Measurements from ENCODE around the gene TLR9.

The TLR9 gene

DNA sequence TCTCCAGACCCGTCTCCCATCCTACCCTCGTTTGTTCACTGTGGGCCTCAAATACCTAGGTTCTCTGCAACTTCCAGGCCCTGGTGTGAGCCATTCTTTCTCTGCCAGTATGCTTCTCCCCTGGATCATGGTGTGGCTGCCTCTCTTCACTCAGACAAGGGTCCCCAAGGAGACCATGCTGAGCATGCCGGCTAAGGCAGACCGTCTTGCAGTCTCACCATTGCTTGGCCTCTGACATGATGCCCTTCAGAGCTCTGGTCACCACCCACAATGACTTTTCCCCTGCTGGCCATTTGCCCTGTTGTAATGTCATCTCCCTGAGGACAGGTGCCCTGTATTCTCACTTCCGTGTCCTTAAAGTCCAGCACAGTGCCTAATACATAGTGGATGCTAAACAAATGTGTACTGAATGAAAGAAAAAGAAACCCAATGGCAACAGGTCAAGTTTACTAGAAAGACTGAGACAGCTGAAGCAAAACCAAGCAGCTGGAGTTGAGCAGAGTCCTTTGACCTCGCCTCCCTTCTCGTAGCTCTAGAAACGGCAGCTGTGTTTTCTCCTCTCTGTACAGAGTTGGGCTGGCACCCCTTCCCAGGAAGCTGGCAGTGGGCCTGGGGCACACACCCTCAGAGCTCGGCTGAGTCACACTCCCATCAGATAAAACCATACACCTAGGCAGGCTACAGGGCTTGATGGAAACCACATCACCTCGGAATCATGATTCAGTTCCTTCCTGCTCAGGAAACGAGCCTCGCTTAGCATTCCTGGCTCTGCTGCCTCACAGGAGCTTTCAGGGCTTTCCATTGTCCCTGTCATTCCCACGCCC, 8.6 kb downstream of the TLR9 start:
- no peak for DNase-seq

GRCh38 chr3:52215351-52215750, 10.1 kb downstream of the TLR9 start:
- DNase-seq (no peak), ATAC-seq (no peak)

More for the DNA sequence above, 8.6 kb downstream of the TLR9 start:
- ATAC-seq, result peak; percentile 57

- ATAC-seq (no peak), DNase-seq (no peak)
Measured at GRCh38 chr3:52213901-52214300, 11.5 kb downstream of the TLR9 start.

- DNase-seq (no peak), ATAC-seq (no peak)
Measured at GRCh38 chr3:52213005-52213404, 12.4 kb downstream of the TLR9 start.

GRCh38 chr3:52211268-52211891, 14.1 kb downstream of the TLR9 start:
- no peak for DNase-seq
- ATAC-seq, result no peak

GRCh38 chr3:52210550-52211046, 14.8 kb downstream of the TLR9 start:
- no peak for DNase-seq
- no peak for ATAC-seq

DNA sequence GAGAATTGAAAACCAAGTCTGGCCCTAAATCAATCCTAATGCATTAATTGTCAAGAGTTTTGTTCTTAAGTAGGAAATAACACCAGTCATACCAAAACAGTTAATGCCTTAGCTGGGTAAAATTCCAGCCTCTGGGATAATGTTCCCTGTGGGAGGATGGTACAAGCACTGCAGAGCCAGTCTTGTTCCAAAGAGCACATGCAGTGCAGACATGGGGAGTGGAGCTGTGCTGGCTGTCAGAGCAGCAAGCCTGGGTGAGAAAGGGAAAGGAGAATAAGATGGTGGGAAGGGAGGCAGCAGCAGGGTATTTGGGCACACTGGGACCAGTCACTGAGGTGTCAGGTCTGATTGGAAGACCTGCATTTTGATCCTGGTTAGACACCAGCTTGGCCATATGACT, 15.4 kb downstream of the TLR9 start:
- DNase-seq (no peak), ATAC-seq (no peak)

- DNase-seq, result no peak
- no peak for ATAC-seq
Measured at GRCh38 chr3:52208556-52208955, 16.9 kb downstream of the TLR9 start.

DNA sequence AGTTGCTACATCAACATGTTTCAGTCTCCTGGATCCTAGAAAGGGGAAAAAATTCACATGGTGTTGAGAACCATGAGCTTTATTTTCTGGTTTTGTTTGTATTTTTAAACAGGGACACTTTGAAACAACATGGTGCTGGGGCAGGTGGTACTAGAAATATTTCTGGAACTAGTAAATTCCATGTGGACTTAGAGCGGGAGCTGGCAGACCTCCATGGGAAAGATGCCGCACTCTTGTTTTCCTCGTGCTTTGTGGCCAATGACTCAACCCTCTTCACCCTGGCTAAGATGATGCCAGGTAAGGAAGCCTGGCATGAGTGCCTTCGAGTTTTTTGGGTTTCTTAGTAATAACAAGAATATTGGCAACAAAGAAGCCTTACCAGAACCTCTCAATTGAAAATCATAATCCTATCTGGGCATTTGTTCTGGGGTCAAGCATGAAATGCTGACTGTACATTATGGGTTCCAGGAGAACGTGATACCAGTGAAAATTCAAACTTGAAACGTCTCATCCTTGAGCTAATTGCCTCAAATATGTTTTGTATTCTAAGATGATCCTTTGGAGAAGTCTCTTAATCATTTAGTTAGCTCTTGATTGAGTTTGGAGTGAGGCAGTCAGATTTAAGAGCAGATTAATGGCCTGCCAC, 19.6 kb downstream of the TLR9 start:
- ATAC-seq, result no peak

DNA sequence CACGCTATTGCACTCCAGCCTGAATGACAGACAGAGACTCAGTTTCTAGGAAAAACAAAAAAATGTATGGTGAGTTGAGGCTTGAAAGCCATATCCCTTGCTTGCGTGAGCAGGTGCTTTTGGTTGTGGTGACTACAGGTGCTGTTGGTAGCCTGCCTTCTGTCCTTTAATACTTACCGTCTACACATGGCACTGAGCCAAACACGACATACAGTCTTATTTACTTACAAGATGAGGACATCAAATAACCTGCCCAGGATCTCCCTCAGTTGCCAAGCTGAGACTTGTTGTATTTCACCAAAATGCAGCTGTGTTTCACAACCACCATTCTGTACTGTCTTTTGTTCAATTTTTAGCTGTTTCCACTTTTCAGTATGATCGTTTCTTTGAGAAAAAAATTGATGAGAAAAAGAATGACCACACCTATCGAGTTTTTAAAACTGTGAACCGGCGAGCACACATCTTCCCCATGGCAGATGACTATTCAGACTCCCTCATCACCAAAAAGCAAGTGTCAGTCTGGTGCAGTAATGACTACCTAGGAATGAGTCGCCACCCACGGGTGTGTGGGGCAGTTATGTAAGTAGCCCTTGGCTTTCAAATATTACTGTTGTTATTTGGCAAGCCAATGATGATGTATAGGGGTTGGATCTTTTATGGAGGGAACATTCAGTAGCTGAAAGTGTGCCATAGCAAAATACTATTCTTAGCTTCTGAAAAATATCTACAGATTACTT, 20.9 kb downstream of the TLR9 start:
- ATAC-seq (peak; percentile 55), DNase-seq (no peak)

More for the DNA sequence above, 19.6 kb downstream of the TLR9 start:
- no peak for DNase-seq

GRCh38 chr3:52203701-52204100, 21.7 kb downstream of the TLR9 start:
- DNase-seq (no peak), ATAC-seq (no peak)

DNA sequence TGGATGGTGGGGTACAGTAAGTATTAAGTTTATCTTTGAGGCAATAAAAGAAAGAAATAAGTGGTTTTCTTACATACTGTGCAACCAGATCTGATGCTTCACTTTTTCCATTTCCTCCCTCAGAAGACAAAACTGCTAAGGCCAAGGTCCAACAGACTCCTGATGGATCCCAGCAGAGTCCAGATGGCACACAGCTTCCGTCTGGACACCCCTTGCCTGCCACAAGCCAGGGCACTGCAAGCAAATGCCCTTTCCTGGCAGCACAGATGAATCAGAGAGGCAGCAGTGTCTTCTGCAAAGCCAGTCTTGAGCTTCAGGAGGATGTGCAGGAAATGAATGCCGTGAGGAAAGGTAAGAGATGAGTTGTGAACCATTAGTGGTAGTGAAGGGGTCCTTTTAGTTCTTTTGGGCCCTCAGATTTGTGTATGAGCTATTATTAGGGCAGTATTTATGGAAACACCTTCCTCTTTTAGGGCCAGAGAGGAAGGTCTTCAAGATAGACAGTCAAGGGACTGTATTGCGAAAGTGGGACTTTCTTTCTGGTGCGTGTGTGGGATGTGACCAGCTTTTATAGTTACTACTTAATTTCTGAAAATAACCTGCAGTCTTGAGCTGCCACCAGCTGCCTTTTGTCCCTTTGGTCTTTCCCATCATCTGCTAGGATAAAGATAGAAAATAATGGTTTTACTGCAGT, 22.9 kb downstream of the TLR9 start:
- DNase-seq, result no peak
- ATAC-seq, result no peak

DNA sequence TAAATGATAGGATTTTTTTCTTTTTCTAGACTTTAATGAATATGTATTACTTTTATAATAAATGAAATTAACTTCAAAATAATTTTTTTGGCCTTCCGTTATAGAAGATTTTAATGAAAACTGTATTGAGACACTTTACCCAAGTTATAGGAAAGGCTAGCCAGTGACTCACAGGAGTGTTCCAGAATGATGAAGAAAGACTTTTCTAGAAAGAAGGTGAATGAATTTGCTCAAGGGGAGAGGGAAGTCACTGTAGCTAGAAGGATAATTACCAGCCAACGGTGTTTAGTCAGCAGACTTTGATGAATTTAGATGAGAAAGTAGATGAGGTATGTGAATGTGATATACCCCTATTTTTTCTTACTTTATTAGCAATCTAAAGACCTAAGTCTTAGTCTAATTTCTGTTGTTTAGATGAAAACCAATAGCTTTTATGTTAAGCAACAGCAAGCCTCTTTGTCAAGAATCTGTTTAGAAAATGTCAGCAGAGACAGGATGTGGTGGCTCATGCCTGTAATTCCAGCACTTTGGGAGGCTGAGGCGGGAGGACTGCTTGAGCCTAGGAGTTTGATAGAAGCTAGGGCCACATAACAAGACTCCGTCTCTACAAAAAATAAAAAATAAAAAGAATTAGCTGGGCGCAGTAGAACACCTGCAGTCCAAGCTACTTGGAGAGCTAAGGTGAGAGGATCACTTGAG, 24.3 kb downstream of the TLR9 start:
- ATAC-seq (no peak), DNase-seq (no peak)

DNA sequence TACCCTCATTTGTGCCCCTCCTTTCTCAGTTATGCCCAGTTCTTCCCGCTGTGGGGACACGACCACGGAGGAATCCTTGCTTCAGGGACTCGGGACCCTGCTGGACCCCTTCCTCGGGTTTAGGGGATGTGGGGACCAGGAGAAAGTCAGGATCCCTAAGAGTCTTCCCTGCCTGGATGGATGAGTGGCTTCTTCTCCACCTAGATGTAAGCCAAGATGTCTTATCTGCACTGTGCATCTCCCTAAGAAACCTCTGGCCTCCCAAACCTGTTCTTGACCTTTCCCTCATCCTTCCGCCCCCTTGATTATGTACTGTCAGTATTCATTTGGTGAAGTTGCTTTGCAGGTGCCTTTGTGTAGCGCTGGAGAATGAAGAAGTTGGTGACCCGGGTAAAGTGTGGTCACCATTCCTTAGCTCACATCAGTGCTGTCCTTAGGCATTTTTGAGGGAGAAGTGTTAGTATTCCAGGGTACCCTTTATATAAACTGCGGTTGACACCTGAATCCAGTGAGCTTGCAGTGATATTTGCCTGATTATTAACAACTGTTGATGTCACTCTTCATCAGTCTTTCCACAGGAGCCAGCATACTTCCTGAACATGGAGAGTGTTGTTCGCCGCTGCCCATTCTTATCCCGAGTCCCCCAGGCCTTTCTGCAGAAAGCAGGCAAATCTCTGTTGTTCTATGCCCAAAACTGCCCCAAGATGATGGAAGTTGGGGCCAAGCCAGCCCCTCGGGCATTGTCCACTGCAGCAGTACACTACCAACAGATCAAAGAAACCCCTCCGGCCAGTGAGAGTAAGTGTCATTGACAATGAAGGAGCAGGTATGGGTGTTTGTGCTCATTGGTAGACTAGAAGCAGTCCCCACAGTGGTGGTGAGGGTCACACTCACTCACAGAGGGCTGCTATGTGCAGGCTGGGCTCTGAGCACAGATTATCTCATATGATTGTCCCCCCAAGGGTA, 26.5 kb downstream of the TLR9 start:
- no peak for DNase-seq
- no peak for ATAC-seq

DNA sequence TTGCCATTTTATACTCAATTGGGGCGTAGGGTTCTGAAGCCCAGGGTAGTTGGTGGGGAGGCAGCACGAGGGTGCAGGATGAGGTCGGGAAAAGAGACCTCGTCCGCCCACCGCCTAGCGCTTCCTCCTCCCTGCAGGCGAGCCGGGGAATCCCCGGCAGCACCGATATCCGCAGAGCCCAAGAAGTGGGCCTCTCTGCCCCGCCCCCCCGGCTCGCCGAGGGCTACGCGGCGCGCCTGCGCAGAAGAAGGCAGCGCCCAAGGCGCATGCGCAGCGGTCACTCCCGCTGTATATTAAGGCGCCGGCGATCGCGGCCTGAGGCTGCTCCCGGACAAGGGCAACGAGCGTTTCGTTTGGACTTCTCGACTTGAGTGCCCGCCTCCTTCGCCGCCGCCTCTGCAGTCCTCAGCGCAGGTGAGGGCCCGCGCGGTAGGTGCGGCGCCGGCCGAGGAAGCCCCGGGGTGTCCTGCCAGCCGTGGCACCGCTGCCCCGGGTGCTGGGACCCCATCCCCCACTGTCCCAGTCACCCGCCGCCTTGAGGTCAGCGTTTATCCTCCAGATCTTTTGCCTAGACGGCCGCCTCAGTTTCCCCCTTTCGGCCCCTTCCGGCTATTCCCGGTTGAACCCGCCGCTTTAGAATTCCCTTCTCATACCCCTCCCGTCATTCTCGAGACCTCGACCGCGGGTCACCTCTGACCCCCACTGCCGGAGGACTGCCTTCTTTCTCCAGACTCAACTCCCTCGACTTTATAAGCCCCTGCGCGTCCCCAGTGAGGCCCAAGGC, 27.4 kb downstream of the TLR9 start, which contains the start of gene ALAS1:
Gene ALAS1 (plus strand): TSS at position 319 of the 784 bp plus-strand sequence. CDS start 1,082 bp downstream, outside the sequence.
- peak; percentile 94 for ATAC-seq
- DNase-seq, result peak; percentile 97

- no peak for ATAC-seq
- DNase-seq, result no peak
Measured at GRCh38 chr3:52197499-52197841, 28.0 kb downstream of the TLR9 start.

DNA sequence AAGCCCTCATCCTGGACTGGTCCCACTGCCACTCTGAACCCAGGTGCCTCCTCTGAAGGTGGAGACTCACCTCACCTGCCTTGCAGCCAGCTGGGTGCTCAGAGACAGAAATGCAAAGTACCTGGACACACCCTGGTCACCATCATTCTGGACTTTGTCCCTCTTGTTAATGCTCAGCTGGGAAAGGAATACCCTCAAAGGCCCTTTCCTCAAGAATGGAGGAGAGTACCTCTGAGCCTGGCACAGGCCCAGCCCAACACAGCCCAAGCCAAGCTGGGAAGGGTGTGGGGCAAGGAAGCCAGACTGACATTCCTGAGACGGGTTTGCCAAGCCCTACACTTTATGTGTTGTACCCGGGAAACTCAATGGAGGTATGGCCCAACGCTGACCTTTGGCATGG, 28.5 kb downstream of the TLR9 start:
- ATAC-seq (no peak), DNase-seq (no peak)

DNA sequence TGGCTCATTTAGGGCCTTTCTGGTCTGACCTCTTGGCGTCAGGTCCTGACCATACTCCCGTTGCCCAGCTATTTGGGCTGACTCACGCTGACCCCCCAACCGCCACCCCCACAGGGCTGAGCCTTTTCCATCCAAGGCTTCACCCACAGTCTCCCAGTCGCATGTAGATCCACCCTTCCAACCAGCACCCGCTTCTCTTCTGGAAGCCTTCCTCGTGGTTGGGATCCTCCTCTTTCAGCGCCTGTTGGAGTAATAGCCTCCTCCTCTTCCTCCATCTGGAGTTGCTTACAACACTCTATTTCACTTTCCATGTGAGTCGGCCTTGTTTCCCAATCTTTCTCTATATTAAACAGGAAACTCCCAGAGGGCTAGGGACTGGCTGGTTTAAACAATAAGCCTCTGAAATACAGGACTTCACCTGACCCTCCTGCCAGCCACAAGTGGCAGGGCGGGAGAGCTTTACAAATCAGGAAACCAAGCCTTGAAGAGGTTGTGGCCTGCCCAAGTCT, 29.6 kb downstream of the TLR9 start:
- no peak for DNase-seq
- ATAC-seq, result no peak

DNA sequence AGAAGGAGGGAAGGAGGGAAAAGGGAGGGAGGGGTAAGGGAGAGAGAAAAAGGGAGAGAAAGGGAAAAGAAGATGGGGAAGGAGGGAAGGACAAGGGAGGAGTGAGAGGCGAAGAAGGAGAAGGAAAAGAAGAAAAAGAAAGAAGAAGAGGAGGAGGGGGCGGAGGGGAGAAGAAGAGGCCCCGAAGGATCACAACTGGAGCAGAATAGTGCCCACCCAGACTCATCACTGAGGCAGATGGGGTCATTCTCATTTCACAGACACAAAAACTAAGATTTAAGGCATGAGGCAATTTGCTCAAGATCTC, 30.2 kb downstream of the TLR9 start:
- DNase-seq (no peak), ATAC-seq (no peak)
